ENCODE data around the gene ZNF516.

DNA sequence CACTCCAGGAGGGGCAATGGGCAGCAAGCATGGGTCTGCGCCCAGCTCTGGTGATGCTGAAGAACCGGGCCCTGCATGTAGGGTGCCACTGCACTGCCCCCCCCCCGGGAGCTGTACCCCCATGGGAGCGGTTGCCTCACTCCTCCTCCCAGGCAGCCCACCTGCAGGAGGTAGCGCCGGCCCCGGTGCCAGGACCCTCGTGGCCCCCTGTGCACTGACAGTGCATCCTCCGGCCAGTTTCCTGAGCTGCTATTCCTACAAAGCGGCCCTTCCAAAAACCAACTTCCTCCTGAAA is 109.4 kb downstream of the ZNF516 start:
- TF ChIP-seq CTCF (IDR thresholded peaks at IDR 0.05) (no peak), POLR2A (IDR thresholded peaks at IDR 0.05) (no peak)
